Measurements from ENCODE around the gene EZH2.

Gene EZH2

GRCh38 chr7:148884049-148884298, at the start of gene EZH2:
EZH2 (minus strand) TSS chr7:148884291; CDS start chr7:148847298, 36,993 bp downstream.
- peaks cover 8% of the 10 kb centered on the region for H3K36me3 Mint-ChIP-seq
- peaks cover 39% of the 10 kb centered on the region for H3K4me1 Mint-ChIP-seq
- H3K27ac Mint-ChIP-seq = peak within 1 kb of the TSS; percentile 96
- no peaks in the 10 kb centered on the region for H3K27me3 Mint-ChIP-seq
- H3K4me3 Mint-ChIP-seq = peak within 1 kb of the TSS; percentile 98
- no peaks in the 10 kb centered on the region for H3K9me3 Mint-ChIP-seq

GRCh38 chr7:148931470-148931869, 47.4 kb upstream of the EZH2 start:
- peak overlapping the region; percentile 57 for H3K27ac Mint-ChIP-seq

GRCh38 chr7:148930335-148930734, 46.2 kb upstream of the EZH2 start:
- H3K27me3 Mint-ChIP-seq = no peaks in the 10 kb centered on the region
- H3K9me3 Mint-ChIP-seq = no peaks in the 10 kb centered on the region
- H3K4me3 Mint-ChIP-seq = no peak overlapping the region
- peaks cover 47% of the 10 kb centered on the region for H3K4me1 Mint-ChIP-seq
- peaks cover 5% of the 10 kb centered on the region for H3K36me3 Mint-ChIP-seq
- H3K27ac Mint-ChIP-seq = peak overlapping the region; percentile 39

More at GRCh38 chr7:148931470-148931869, 47.4 kb upstream of the EZH2 start:
- H3K27me3 Mint-ChIP-seq = no peaks in the 10 kb centered on the region
- H3K36me3 Mint-ChIP-seq = peaks cover 7% of the 10 kb centered on the region
- no peak overlapping the region for H3K4me3 Mint-ChIP-seq
- H3K9me3 Mint-ChIP-seq = no peaks in the 10 kb centered on the region
- peaks cover 39% of the 10 kb centered on the region for H3K4me1 Mint-ChIP-seq

- H3K27ac Mint-ChIP-seq = peak overlapping the region; percentile 83
- no peaks in the 10 kb centered on the region for H3K9me3 Mint-ChIP-seq
- peaks cover 55% of the 10 kb centered on the region for H3K4me1 Mint-ChIP-seq
- peaks cover 3% of the 10 kb centered on the region for H3K36me3 Mint-ChIP-seq
- no peaks in the 10 kb centered on the region for H3K27me3 Mint-ChIP-seq
- H3K4me3 Mint-ChIP-seq = no peak overlapping the region
These were observed 45.1 kb upstream of the EZH2 start for GRCh38 chr7:148929176-148929575.

- H3K4me3 Mint-ChIP-seq = peak overlapping the region; percentile 9
- no peaks in the 10 kb centered on the region for H3K27me3 Mint-ChIP-seq
- H3K36me3 Mint-ChIP-seq = peaks cover 1% of the 10 kb centered on the region
- H3K9me3 Mint-ChIP-seq = no peaks in the 10 kb centered on the region
- peaks cover 62% of the 10 kb centered on the region for H3K4me1 Mint-ChIP-seq
- peak overlapping the region; percentile 94 for H3K27ac Mint-ChIP-seq
These were observed 43.3 kb upstream of the EZH2 start for GRCh38 chr7:148927123-148928045.

GRCh38 chr7:148925836-148926235, 41.7 kb upstream of the EZH2 start:
- Mint-ChIP-seq H3K36me3 (peaks cover 1% of the 10 kb centered on the region), H3K27ac (peak overlapping the region; percentile 83), H3K27me3 (no peaks in the 10 kb centered on the region), H3K4me1 (peaks cover 61% of the 10 kb centered on the region), H3K4me3 (no peak overlapping the region), H3K9me3 (no peaks in the 10 kb centered on the region)

- H3K4me3 Mint-ChIP-seq = no peak overlapping the region
- H3K27me3 Mint-ChIP-seq = no peaks in the 10 kb centered on the region
- H3K4me1 Mint-ChIP-seq = peaks cover 57% of the 10 kb centered on the region
- H3K36me3 Mint-ChIP-seq = peaks cover under 1% of the 10 kb centered on the region
- H3K27ac Mint-ChIP-seq = peak overlapping the region; percentile 70
- H3K9me3 Mint-ChIP-seq = no peaks in the 10 kb centered on the region
These were observed 39.9 kb upstream of the EZH2 start for GRCh38 chr7:148924011-148924410.

- Mint-ChIP-seq H3K27me3 (no peaks in the 10 kb centered on the region), H3K4me1 (peaks cover 49% of the 10 kb centered on the region), H3K9me3 (no peaks in the 10 kb centered on the region), H3K4me3 (no peak overlapping the region), H3K27ac (peak overlapping the region; percentile 25), H3K36me3 (no peaks in the 10 kb centered on the region)
These were observed 37.7 kb upstream of the EZH2 start for GRCh38 chr7:148921806-148922205.

- no peaks in the 10 kb centered on the region for H3K36me3 Mint-ChIP-seq
- H3K4me1 Mint-ChIP-seq = peaks cover 51% of the 10 kb centered on the region
- no peaks in the 10 kb centered on the region for H3K9me3 Mint-ChIP-seq
- H3K4me3 Mint-ChIP-seq = peak overlapping the region; percentile 23
- H3K27me3 Mint-ChIP-seq = no peaks in the 10 kb centered on the region
- H3K27ac Mint-ChIP-seq = peak overlapping the region; percentile 25
These were observed 37.1 kb upstream of the EZH2 start for GRCh38 chr7:148921189-148921588.

- Mint-ChIP-seq H3K9me3 (no peaks in the 10 kb centered on the region), H3K4me3 (no peak overlapping the region), H3K4me1 (peaks cover 49% of the 10 kb centered on the region), H3K27me3 (no peaks in the 10 kb centered on the region), H3K27ac (no peak overlapping the region), H3K36me3 (no peaks in the 10 kb centered on the region)
These were observed 35.8 kb upstream of the EZH2 start for GRCh38 chr7:148919859-148920258.

- H3K27ac Mint-ChIP-seq = no peak overlapping the region
- no peaks in the 10 kb centered on the region for H3K9me3 Mint-ChIP-seq
- no peaks in the 10 kb centered on the region for H3K36me3 Mint-ChIP-seq
- H3K4me1 Mint-ChIP-seq = peaks cover 54% of the 10 kb centered on the region
- no peaks in the 10 kb centered on the region for H3K27me3 Mint-ChIP-seq
- H3K4me3 Mint-ChIP-seq = no peak overlapping the region
These were observed 34.0 kb upstream of the EZH2 start for GRCh38 chr7:148918058-148918596.

GRCh38 chr7:148916186-148916585, 32.1 kb upstream of the EZH2 start:
- H3K27me3 Mint-ChIP-seq = no peaks in the 10 kb centered on the region
- H3K4me1 Mint-ChIP-seq = peaks cover 66% of the 10 kb centered on the region
- peak overlapping the region; percentile 78 for H3K27ac Mint-ChIP-seq
- no peaks in the 10 kb centered on the region for H3K36me3 Mint-ChIP-seq
- no peak overlapping the region for H3K4me3 Mint-ChIP-seq
- no peaks in the 10 kb centered on the region for H3K9me3 Mint-ChIP-seq

- H3K4me1 Mint-ChIP-seq = peaks cover 67% of the 10 kb centered on the region
- H3K27me3 Mint-ChIP-seq = no peaks in the 10 kb centered on the region
- H3K27ac Mint-ChIP-seq = peak overlapping the region; percentile 100
- no peaks in the 10 kb centered on the region for H3K36me3 Mint-ChIP-seq
- no peaks in the 10 kb centered on the region for H3K9me3 Mint-ChIP-seq
- peak overlapping the region; percentile 86 for H3K4me3 Mint-ChIP-seq
These were observed 31.1 kb upstream of the EZH2 start for GRCh38 chr7:148915211-148915610.

GRCh38 chr7:148914208-148914777, 30.2 kb upstream of the EZH2 start:
- Mint-ChIP-seq H3K4me3 (peak overlapping the region; percentile 86), H3K36me3 (no peaks in the 10 kb centered on the region), H3K4me1 (peaks cover 72% of the 10 kb centered on the region), H3K9me3 (no peaks in the 10 kb centered on the region), H3K27me3 (no peaks in the 10 kb centered on the region), H3K27ac (peak overlapping the region; percentile 100)

GRCh38 chr7:148912758-148913541, 28.9 kb upstream of the EZH2 start:
- Mint-ChIP-seq H3K27me3 (no peaks in the 10 kb centered on the region), H3K4me3 (peak overlapping the region; percentile 86), H3K4me1 (peaks cover 79% of the 10 kb centered on the region), H3K27ac (peak overlapping the region; percentile 100), H3K36me3 (no peaks in the 10 kb centered on the region), H3K9me3 (no peaks in the 10 kb centered on the region)

All from activated naive CD4-positive, alpha-beta T cell treated with anti-CD3 and anti-CD28 coated beads, Interleukin-2, amount 50 U/mL, for 24 hours (primary cell).